Ecto neural progenitor cell (in vitro differentiated cells): ENCODE data around the gene IFT43.

Experiments used
- DNase-seq: peaks from one replicate; pipeline ENCODE4 v3.0.0-alpha.2; 2018; ENCODE audit warnings: low spot score

Gene IFT43

GRCh38 chr14:76112889-76113624 is 127.5 kb downstream of the IFT43 start:
- DNase-seq: peak; percentile 66

GRCh38 chr14:76113691-76114090 is 128.1 kb downstream of the IFT43 start:
- no peak for DNase-seq

GRCh38 chr14:76115010-76115422 is 129.5 kb downstream of the IFT43 start:
- DNase-seq: no peak

GRCh38 chr14:76117789-76118484 is 132.4 kb downstream of the IFT43 start:
- DNase-seq: no peak

GRCh38 chr14:76118594-76118993 is 133.0 kb downstream of the IFT43 start:
- DNase-seq: no peak

DNA sequence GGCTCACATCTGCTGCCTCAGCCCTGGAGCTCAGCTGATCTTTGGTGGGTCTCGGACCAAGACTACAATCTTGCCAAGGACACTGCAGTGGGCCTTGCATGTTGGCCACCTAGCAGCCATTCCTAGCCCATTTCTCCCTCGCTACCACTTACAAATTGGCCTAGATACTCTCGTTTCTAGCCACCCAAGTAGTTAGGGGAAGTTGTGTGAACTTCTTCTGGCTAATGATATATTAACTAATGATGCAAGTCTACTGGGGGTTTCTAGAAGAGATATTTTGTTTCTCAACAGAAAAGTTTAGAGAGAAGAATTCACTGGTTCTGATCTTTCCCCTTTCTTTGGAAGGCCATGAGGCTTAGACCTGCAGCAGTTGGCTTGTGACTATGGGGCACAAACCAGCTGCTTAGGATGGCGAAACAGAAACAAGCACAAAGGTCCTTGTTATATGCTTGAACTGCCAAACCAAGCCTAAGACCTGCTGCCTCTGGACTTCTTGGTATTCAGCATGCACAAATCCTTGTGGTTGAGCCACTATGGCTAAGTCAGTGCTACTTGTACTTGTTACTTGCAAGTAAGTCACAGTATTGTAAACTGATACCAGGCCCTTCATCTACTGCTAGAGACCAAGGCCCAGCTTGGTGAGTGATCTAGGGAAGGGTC is 135.7 kb downstream of the IFT43 start:
- no peak for DNase-seq

GRCh38 chr14:76123426-76124225 is 138.1 kb downstream of the IFT43 start:
- no peak for DNase-seq

DNA sequence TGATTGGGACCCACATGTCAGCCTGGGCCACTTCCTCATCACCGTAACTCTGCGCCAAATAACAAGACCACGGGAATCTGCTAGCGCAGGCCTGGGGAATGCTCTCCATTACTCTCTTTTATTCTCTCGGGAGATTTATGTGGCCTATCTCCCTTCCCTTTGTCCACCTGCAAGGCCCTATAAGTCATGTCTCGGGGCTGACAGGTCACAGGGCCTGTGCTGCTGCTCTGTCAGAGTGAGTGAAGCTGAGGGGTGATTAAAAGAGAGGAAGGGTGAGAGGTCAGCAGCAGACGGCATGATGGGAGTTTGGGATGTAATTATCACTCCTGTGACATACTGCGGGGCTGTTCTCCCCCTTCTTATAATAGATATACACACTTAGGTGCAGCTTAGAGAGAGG is 139.9 kb downstream of the IFT43 start:
- DNase-seq: no peak

DNA sequence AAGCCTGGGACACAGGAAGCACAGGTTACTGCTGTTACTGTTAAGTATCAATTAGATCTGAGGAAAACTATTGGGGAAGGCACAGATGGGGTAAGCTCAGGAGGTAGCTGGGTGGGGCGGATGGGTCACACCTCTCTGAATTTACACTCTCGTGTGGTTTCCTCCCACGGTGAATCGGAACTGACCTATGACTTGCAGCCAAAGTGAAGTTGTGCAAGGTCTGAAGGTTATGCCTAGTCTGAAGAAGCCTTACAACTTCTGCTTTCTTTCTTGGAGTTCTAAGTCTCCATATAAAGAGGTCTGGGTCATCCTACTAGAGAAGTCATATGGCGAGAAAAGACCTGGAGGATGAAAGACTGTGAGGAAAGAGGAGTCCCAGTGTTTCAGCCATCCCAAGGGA is 140.5 kb downstream of the IFT43 start:
- no peak for DNase-seq

DNA sequence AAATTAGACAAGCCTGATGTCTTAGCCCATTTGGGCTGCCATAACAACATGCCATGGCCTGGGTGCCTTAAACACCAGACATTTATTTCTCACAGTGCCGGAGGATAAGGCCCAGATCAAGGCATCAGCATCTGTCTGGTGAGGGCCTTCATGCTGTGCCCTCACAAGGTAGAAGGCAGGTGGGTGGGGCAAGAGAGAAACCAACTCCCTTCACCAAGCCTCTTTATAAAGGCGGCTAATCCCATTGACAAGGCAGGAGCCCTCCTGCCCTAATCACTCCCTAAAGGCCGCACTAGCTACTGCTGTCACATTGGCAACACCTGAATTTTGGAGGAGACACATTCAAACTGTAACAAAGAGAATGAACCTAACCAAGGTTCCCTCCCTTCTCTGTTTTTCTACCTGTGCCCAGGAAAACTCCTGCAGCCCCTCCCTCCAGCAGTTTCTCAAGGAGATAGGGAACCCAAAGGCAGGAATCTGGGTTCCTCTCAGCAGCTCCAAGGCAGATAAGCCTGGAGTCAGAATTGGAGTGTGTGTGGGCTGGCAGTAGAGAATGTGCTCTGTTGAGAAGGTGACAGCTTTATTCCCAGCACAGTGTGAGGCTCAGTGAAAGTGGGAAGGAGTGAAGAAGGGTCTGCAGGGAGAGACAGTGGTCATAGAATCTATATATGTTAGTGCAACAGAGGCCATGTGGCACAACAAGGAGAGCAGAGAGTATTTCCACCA is 144.5 kb downstream of the IFT43 start:
- no peak for DNase-seq

GRCh38 chr14:76131071-76131965 is 145.8 kb downstream of the IFT43 start:
- no peak for DNase-seq

- no peak for DNase-seq
Observed at GRCh38 chr14:76133103-76133502, 147.5 kb downstream of the IFT43 start.
